GM12878 (cell line): ENCODE results near the gene ANKRD13A. TPM values are rescaled to one million over a fixed set of nuclear protein-coding genes. Genes with fewer than 3 reads are reported as not detected.

Experiments
- BCL3 ChIP-seq: IDR thresholded peaks from 2 replicates; pipeline ENCODE4 v1.6.1; 2011; ENCODE audit warnings: borderline replicate concordance, low read depth, mild to moderate bottlenecking, moderate library complexity, low read length; ENCODE audit not compliant: insufficient read depth, poor library complexity, severe bottlenecking
- CBX3 ChIP-seq: fragments of 200-600 bp; sonication (generic); IDR thresholded peaks from 2 replicates; pipeline ENCODE4 v1.6.1; 2016; ENCODE audit warnings: low read depth, borderline replicate concordance
- CHD1 ChIP-seq: IDR thresholded peaks from 2 replicates; pipeline ENCODE4 v1.6.1; 2012; ENCODE audit warnings: low read depth, low read length, improper control_type of control experiment
- E2F4 ChIP-seq: IDR thresholded peaks from 2 replicates; pipeline ENCODE4 v1.6.1; 2012; ENCODE audit warnings: low read depth, low read length, improper control_type of control experiment
- IRF3 ChIP-seq: fragments of 450-650 bp; IDR thresholded peaks from 2 replicates; pipeline ENCODE4 v1.6.1; 2014; ENCODE audit warnings: mild to moderate bottlenecking
- MYC ChIP-seq: IDR thresholded peaks from 2 replicates; pipeline ENCODE4 v1.6.1; 2011; ENCODE audit warnings: mild to moderate bottlenecking, low read length, moderate library complexity, inconsistent platforms; ENCODE audit not compliant: insufficient read depth, insufficient replicate concordance, insufficient read length, severe bottlenecking
- NKRF ChIP-seq: fragments of 450-650 bp; conservative IDR thresholded peaks from 2 replicates; pipeline ENCODE4 v1.6.1; 2017; ENCODE audit warnings: mild to moderate bottlenecking, moderate library complexity
- NR2C2 ChIP-seq: IDR thresholded peaks from 2 replicates; pipeline ENCODE4 v1.6.1; 2011; ENCODE audit warnings: borderline replicate concordance, low read depth; ENCODE audit not compliant: control insufficient read depth, insufficient read length
- NR2F1 ChIP-seq: fragments of 450-650 bp; conservative IDR thresholded peaks from 2 replicates; pipeline ENCODE4 v1.6.1; 2017; ENCODE audit warnings: mild to moderate bottlenecking
- RUNX3 ChIP-seq: IDR thresholded peaks from 2 replicates; pipeline ENCODE4 v1.6.1; 2012; ENCODE audit warnings: low read length, inconsistent platforms
- SMARCA5 ChIP-seq: fragments of 450-650 bp; IDR thresholded peaks from 2 replicates; pipeline ENCODE4 v1.6.1; 2017; ENCODE audit warnings: mild to moderate bottlenecking
- SMC3 ChIP-seq: IDR thresholded peaks from 2 replicates; pipeline ENCODE4 v1.6.1; 2011; ENCODE audit warnings: low read length, improper control_type of control experiment, borderline replicate concordance
- SPI1 ChIP-seq: IDR thresholded peaks from 2 replicates; pipeline ENCODE4 v1.6.1; 2011; ENCODE audit warnings: low read depth, mild to moderate bottlenecking, low read length, moderate library complexity, borderline replicate concordance; ENCODE audit not compliant: insufficient read depth
- SRF ChIP-seq, 2 experiments: IDR thresholded peaks; 2 replicates each; pipeline ENCODE4 v1.6.1; 2011; ENCODE audit warnings: low read depth in 2 of 2, low read length in 2 of 2, mild to moderate bottlenecking in 1 of 2, moderate library complexity in 1 of 2
- STAT1 ChIP-seq: fragments of 450-650 bp; conservative IDR thresholded peaks from 2 replicates; pipeline ENCODE4 v1.6.1; 2014; ENCODE audit warnings: antibody characterized with exemption, mild to moderate bottlenecking
- USF2 ChIP-seq: IDR thresholded peaks from 2 replicates; pipeline ENCODE4 v1.6.1; 2011; ENCODE audit warnings: low read depth, low read length, improper control_type of control experiment, borderline replicate concordance
- YY1 ChIP-seq: IDR thresholded peaks from 2 replicates; pipeline ENCODE4 v1.6.1; 2011; ENCODE audit warnings: low read depth, mild to moderate bottlenecking, low read length
- ZNF687 ChIP-seq: fragments of 450-650 bp; IDR thresholded peaks from 2 replicates; pipeline ENCODE4 v1.6.1; 2017; ENCODE audit warnings: mild to moderate bottlenecking, moderate library complexity
- polyA plus RNA-seq, 11 experiments: library from polyadenylated mRNA; depleted of rRNA in 4 of 11; unstranded in 6 of 11; stranded (reverse) in 5 of 11; fragments of >200 nt; fragmentation: Nextera tagmentation in 4 of 11; fragmentation: Illumina TruSeq in 1 of 11; extraction: Ambion mirVana in 4 of 11; extraction: Trizol in 1 of 11; gene quantifications; 1 replicate in 1 of 11; 2 replicates in 10 of 11; pipeline versions ENCODE4 v1.2.1 to v1.2.3, GENCODE V29; 2011 to 2016; ENCODE audit warnings: inconsistent platforms in 2 of 11, missing spikeins in 2 of 11, low read depth in 1 of 11
- total RNA-seq, 4 experiments: library from RNA; depleted of rRNA in 3 of 4; stranded (reverse); fragments of >200 nt in 3 of 4; fragmentation: Illumina TruSeq in 1 of 4; extraction: Trizol in 1 of 4; gene quantifications; 2 replicates each; pipeline versions ENCODE4 v1.2.1 to v1.2.3, GENCODE V29; 2013 to 2021

ANKRD13A gene
- total and polyA plus RNA-seq, 10 of the 15 experiments (the other 5 are each of a cell fraction or from before 2014, with no cell fraction given) = 10.2 to 93.4 (median 76.5) TPM

GRCh38 chr12:109995686-109996482 lies 3.3 kb upstream of the ANKRD13A start, which contains the start of gene GIT2 (continued):
- TF ChIP-seq NKRF = peak; percentile 79
- peak; percentile 51 for TF ChIP-seq RUNX3
- TF ChIP-seq CHD1 = peak; percentile 70; the same call in 1 of the 2 replicates
- TF ChIP-seq MYC = no peak
- TF ChIP-seq CBX3 = no peak
- TF ChIP-seq SPI1 = peak; percentile 58; the same call in 1 of the 2 replicates
- no peak for TF ChIP-seq IRF3
- TF ChIP-seq USF2 = peak; percentile 91
- TF ChIP-seq STAT1 = no peak
- TF ChIP-seq SMC3 = no peak
- no peak for TF ChIP-seq BCL3
- TF ChIP-seq YY1 = peak; percentile 99
- peak; percentile 65; the same call in 1 of the 2 replicates for TF ChIP-seq ZNF687
- no peak for TF ChIP-seq SRF (IDR thresholded peaks at IDR 0.05; ENCODE audit: low read depth in 2 of 2, low read length in 2 of 2)
- peak; percentile 50; the same call in 1 of the 2 replicates for TF ChIP-seq SMARCA5
- peak; percentile 60 for TF ChIP-seq NR2F1
- no peak for TF ChIP-seq NR2C2
- TF ChIP-seq E2F4 = no peak
